Hematopoietic multipotent progenitor cell treated with erythropoietin and hydrocortisone succinate and interleukin-3 and kit ligand, for 4 days (in vitro differentiated cells): ENCODE measurements around the gene REEP3.

Experiments used
- DNase-seq: peaks from one replicate; pipeline ENCODE4 v3.0.0-alpha.2; 2015

The REEP3 gene

DNA sequence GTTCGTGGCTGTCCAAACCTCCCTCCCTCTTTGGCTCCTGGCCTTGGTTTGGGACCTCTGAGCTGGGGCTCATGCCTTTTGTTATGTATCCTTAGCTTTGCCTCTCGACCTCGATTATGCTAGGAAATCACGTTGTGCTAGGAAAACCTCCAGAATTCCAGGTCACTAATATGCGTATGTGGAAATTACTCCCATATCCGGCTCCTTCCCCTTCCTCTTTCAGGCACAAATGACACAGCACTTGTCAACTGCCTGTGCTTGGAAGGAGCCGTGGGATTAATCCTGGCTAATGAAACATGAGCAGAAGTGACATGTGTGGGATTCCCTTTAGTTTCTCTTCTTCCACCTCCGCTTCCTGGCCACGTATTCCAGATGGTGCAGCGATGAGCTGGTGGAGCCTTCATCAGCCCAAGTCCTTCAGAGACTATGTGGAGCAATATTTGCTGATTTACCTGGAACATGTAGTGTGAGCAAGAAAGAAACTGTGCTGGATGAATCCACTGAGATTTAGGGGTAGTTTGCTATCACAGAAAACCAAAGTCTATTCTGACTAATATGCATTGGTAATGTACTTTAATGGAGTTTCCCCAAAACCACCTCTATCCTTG is 149.2 kb downstream of the REEP3 start:
- DNase-seq, result no peak

DNA sequence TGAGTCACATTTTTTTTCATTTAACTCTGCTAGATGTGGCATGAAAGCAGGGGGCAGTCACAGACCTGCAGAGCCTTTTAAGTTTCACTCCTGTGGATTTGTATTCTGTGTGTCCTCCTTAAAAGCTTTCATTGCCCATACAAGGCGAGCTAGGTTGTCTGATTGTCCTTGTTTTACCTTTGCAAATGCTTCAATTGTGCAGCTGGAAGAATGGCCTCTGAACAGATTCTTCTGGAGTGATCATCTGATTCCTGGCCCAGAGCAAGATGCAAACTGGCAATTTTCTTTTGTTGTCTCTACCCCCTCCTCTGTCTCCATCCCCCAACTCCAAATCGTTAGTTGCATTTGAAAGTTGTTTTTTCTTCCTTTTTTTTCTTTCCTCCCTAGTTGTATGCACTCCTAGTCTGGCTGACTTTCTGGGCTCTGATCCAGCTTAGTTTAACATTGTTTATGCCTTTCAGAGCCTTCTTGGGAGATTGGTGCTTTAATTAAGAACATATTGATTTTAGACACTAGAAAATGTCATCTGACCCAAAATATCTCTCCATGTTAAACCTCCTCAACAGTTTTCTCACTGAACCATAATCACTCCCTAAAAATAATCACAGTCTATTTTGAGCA is 150.2 kb downstream of the REEP3 start:
- no peak for DNase-seq

DNA sequence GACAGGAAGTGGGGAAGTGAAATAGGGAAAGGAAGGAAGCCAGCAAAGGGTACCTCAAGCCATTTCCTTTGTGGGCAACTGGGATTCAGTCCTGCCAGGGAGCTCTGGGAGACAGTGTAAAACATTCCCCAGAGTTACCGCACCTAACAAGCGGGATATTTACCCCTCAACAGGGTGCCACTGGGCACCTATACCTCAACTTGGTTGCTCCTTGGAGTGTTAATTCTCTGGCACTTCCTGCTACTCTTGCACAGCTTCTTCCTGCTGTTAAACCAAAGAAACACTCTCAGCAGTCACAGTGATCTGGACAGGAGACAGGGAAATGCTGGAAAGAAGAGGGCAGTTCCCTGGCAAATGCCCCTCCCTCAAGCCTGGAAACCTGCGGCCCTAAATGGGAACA is 151.3 kb downstream of the REEP3 start:
- DNase-seq, result no peak

DNA sequence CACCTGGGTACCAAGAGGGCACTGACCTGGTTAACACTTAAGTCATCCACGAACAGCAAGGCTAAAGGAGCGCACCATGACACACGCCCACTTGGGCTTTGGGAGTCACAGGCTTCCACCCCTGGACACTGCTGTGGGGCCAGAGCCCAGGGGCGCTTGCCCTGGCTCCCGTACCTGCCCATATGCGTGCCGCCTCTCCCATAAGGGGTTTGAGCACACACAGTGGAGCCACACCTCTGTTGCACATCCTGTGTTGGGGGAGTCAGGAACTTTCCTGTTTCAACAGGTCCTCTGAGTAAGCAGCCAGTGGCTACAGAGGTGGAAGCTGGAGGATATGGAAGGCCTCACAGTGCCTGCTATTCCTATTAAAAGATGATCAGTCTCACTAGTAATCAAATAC is 152.0 kb downstream of the REEP3 start:
- DNase-seq, result no peak

DNA sequence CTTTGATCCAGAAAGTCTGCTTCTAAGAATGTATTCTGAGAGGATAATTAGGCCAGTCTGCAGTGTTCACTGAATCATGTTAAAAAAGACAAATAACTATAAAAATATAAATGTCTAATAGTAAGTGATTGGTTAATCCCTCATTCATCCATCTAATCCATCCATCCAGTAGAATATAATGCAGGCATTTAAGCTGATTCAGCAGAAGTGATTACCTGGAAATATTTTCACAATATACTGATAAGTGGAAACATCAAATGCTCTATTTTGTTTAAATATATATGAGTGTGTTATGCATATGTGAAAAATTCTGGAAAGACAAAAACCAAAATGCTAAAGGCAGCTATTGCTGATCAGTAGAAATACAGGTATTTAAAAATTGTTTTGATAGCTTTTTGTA is 152.6 kb downstream of the REEP3 start:
- DNase-seq, result no peak
